ENCODE results near the gene CDH26. TPM values are rescaled to one million over a fixed set of nuclear protein-coding genes. Genes with fewer than 3 reads are reported as not detected.

Gene CDH26
- total and polyA plus RNA-seq, 9 of the 15 experiments (the other 6 are each of a cell fraction or from before 2014, with no cell fraction given), result 0.07 to 0.13 (median 0.10) TPM; not detected in 4

GRCh38 chr20:59961423-59961822 lies 3.2 kb downstream of the CDH26 start:
- H3K36me3 ChIP-seq (ENCODE audit: control insufficient read depth, insufficient read depth, low read length), result no peaks in the 10 kb centered on the region
- TF ChIP-seq GABPB2 (CRISPR knock-in tag; conservative IDR thresholded peaks at IDR 0.05) (no peak), HNRNPL (IDR thresholded peaks at IDR 0.05; ENCODE audit: low read depth, low read length) (no peak), ZSCAN29 (IDR thresholded peaks at IDR 0.05) (no peak), NCOA4 (IDR thresholded peaks at IDR 0.05; ENCODE audit: partially characterized antibody) (no peak), ZNF398 (CRISPR knock-in tag; IDR thresholded peaks at IDR 0.05) (no peak), PTTG1 (tag; IDR thresholded peaks at IDR 0.05; ENCODE audit: low read depth) (no peak), NKRF (IDR thresholded peaks at IDR 0.05; ENCODE audit: borderline replicate concordance) (no peak), ARID1B (IDR thresholded peaks at IDR 0.05) (no peak), ZNF184 (CRISPR knock-in tag; IDR thresholded peaks at IDR 0.05) (no peak), SIRT6 (IDR thresholded peaks at IDR 0.05; ENCODE audit: low read depth, low read length) (no peak), CAMTA2 (CRISPR knock-in tag; conservative IDR thresholded peaks at IDR 0.05) (no peak)
- TF ChIP-seq, protein P1, sequence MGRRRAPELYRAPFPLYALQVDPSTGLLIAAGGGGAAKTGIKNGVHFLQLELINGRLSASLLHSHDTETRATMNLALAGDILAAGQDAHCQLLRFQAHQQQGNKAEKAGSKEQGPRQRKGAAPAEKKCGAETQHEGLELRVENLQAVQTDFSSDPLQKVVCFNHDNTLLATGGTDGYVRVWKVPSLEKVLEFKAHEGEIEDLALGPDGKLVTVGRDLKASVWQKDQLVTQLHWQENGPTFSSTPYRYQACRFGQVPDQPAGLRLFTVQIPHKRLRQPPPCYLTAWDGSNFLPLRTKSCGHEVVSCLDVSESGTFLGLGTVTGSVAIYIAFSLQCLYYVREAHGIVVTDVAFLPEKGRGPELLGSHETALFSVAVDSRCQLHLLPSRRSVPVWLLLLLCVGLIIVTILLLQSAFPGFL (CRISPR knock-in tag; IDR thresholded peaks at IDR 0.05), result no peak
- no peaks in the 10 kb centered on the region for H3K9me3 ChIP-seq (replicated peaks; ENCODE audit: control insufficient read depth, insufficient read depth, low read depth, low read length)
- WGBS (ENCODE audit: insufficient coverage, low coverage, missing lambda C conversion rate), result 0% methylated on average over 2 of the region's 2 CpGs
- no TSS peak for BruUV-seq (replicated peaks)
- FAIRE-seq (no peak), ATAC-seq (no peak), DNase-seq (ENCODE audit: extremely low read depth in 1 of 4, low spot score in 3 of 4) (no peak)
- H2AFZ ChIP-seq (ENCODE audit: low read depth, low read length), result no peak overlapping the region
- no peak overlapping the region for H3K9ac ChIP-seq (ENCODE audit: insufficient read depth in 1 of 2, low read depth in 2 of 2, low read length in 2 of 2)
- intact Hi-C loops (cut with micrococcal nuclease) (no loop called here), in situ Hi-C loops (cut with MboI) (no loop called here)
- H3K4me2 ChIP-seq (ENCODE audit: insufficient read depth, low read length), result no peak overlapping the region
- H3K27me3 ChIP-seq (ENCODE audit: control insufficient read depth in 2 of 2, insufficient read depth in 2 of 2, low read length in 2 of 2), result peaks cover 6 to 14% of the 10 kb centered on the region in 2 experiments; a peak in 3 of 5 replicates
- H3K4me3 ChIP-seq, result no peak overlapping the region
- H3K9me1 ChIP-seq (ENCODE audit: control insufficient read depth, insufficient read depth, low read length), result no peaks in the 10 kb centered on the region
- POLR2A ChIA-PET, result interaction anchor here (1.2 kb wide), 1 partner anchor 21 kb away, joined by 3 read pairs; no protein-coding TSS in a partner anchor
- no peaks in the 10 kb centered on the region for H3K79me2 ChIP-seq (ENCODE audit: control insufficient read depth, insufficient read depth, low read length)
- CTCF ChIA-PET (ENCODE audit: low intra/inter-chr PET ratio), result no interaction called here
- no peaks in the 10 kb centered on the region for H4K20me1 ChIP-seq (replicated peaks; ENCODE audit: control insufficient read depth, insufficient read depth, low read length)
- H3K27ac ChIP-seq (ENCODE audit: extremely low read depth, low read depth, low read length), result no peak overlapping the region
- H3K4me1 ChIP-seq (replicated peaks in 1 of 2; ENCODE audit: control insufficient read depth in 2 of 2, insufficient read depth in 2 of 2, low read length in 2 of 2), result no peaks in the 10 kb centered on the region
